Endothelial cell of umbilical vein (primary cell): Measurements from ENCODE around the gene IL22. TPM values are rescaled to one million over a fixed set of nuclear protein-coding genes. Genes with fewer than 3 reads are reported as not detected.

Experiments used
- BruUV-seq: library from RNA; stranded (reverse); fragments of 400-500 nt; replicated peaks from 2 replicates; lab custom pipeline; 2021; lab: Mats Ljungman, UMichigan
- CTCF ChIA-PET: fragments of 300-600, 350-600 bp; sonication (Branson Sonifier 250); formaldehyde crosslinking; loops from one replicate; lab custom pipeline; 2021; ENCODE audit warnings: antibody characterized with exemption, inconsistent platforms; lab: Charles Lee
- POLR2A ChIA-PET: fragments of 300-600, 350-600 bp; sonication (Branson Sonifier 250); formaldehyde crosslinking; loops from one replicate; lab custom pipeline; 2021; ENCODE audit warnings: antibody characterized with exemption, inconsistent platforms; lab: Charles Lee
- DNase-seq: peaks from one replicate; pipeline ENCODE4 v3.0.0-alpha.2; 2011; ENCODE audit warnings: low read depth, low spot score
- FAIRE-seq: peaks from 2 replicates; lab custom pipeline; 2011; peaks lifted over from hg19 to GRCh38; lab: Jason Lieb, UNC
- H2AFZ ChIP-seq: 2 replicates; pipeline ENCODE4 v1.6.0; 2012; ENCODE audit warnings: low read depth, low read length, control low read depth, inconsistent platforms
- H3K27ac ChIP-seq: 2 replicates; pipeline ENCODE4 v1.5.1; 2011; ENCODE audit warnings: low read depth, mild to moderate bottlenecking, control low read depth, low read length, moderate library complexity; ENCODE audit not compliant: insufficient read depth
- H3K27me3 ChIP-seq, 2 experiments: 2 replicates each; pipeline versions ENCODE4 v1.6.0 to v1.6.1; 2011; ENCODE audit warnings: low read length in 2 of 2, mixed read lengths in 1 of 2; ENCODE audit not compliant: control insufficient read depth in 2 of 2, insufficient read depth in 2 of 2
- H3K36me3 ChIP-seq, 2 experiments: 2 replicates in 1 of 2; 3 replicates in 1 of 2; pipeline ENCODE4 v1.5.1; 2011; ENCODE audit warnings: low read length in 2 of 2, mild to moderate bottlenecking in 1 of 2, moderate library complexity in 1 of 2; ENCODE audit not compliant: control insufficient read depth in 2 of 2, insufficient read depth in 2 of 2; ENCODE audit errors: extremely low read depth in 1 of 2
- H3K4me1 ChIP-seq: 3 replicates; pipeline ENCODE4 v1.5.1; 2011; ENCODE audit warnings: mild to moderate bottlenecking, low read length; ENCODE audit not compliant: control insufficient read depth, insufficient read depth; ENCODE audit errors: extremely low read depth
- H3K4me2 ChIP-seq: 2 replicates; pipeline ENCODE4 v1.6.1; 2011; ENCODE audit warnings: low read length, control low read depth, mixed read lengths; ENCODE audit not compliant: insufficient read depth
- H3K4me3 ChIP-seq, 3 experiments: fragments of 200-600 bp in 1 of 3; sonication (generic), shearing (Covaris generic) in 1 of 3; replicated peaks in 1 of 3; 2 replicates each; pipeline ENCODE4 v1.5.1; 2011 to 2016; ENCODE audit warnings: control low read depth in 3 of 3, low read length in 3 of 3, mild to moderate bottlenecking in 2 of 3, inconsistent platforms in 1 of 3, low read depth in 1 of 3, moderate library complexity in 1 of 3; ENCODE audit not compliant: insufficient read depth in 1 of 3
- H3K79me2 ChIP-seq: 2 replicates; pipeline ENCODE4 v1.6.0; 2012; ENCODE audit warnings: low read length, inconsistent platforms; ENCODE audit not compliant: control insufficient read depth, insufficient read depth
- H3K9ac ChIP-seq: replicated peaks from 2 replicates; pipeline ENCODE3; 2011; ENCODE audit warnings: low read length, control low read depth; ENCODE audit not compliant: insufficient read depth; ENCODE audit errors: extremely low read depth
- H3K9me1 ChIP-seq: replicated peaks from 3 replicates; pipeline ENCODE4 v1.6.0; 2011; ENCODE audit warnings: mild to moderate bottlenecking, low read length; ENCODE audit not compliant: control insufficient read depth, insufficient read depth; ENCODE audit errors: extremely low read depth
- H3K9me3 ChIP-seq: replicated peaks from 2 replicates; pipeline ENCODE4 v1.5.1; 2012; ENCODE audit warnings: low read length, inconsistent platforms; ENCODE audit not compliant: control insufficient read depth, insufficient read depth
- H4K20me1 ChIP-seq: replicated peaks from 2 replicates; pipeline ENCODE3; 2011; ENCODE audit warnings: mild to moderate bottlenecking, low read length; ENCODE audit not compliant: control insufficient read depth, insufficient read depth; ENCODE audit errors: extremely low read depth
- EZH2 ChIP-seq: IDR thresholded peaks from 2 replicates; pipeline ENCODE4 v1.6.1; 2012; ENCODE audit warnings: borderline replicate concordance, low read depth, mild to moderate bottlenecking, moderate library complexity, low read length, inconsistent platforms; ENCODE audit not compliant: severe bottlenecking
- FOS ChIP-seq: IDR thresholded peaks from 2 replicates; pipeline ENCODE4 v1.6.1; 2011; ENCODE audit warnings: mild to moderate bottlenecking, low read length, moderate library complexity, borderline replicate concordance; ENCODE audit not compliant: insufficient read depth
- GATA2 ChIP-seq: IDR thresholded peaks from 2 replicates; pipeline ENCODE4 v1.7.0; 2011; ENCODE audit warnings: low read depth, mild to moderate bottlenecking, moderate library complexity, mixed read lengths, low read length; ENCODE audit not compliant: insufficient read length, insufficient read depth
- JUN ChIP-seq: IDR thresholded peaks from 2 replicates; pipeline ENCODE4 v1.6.1; 2011; ENCODE audit warnings: borderline replicate concordance, low read depth; ENCODE audit not compliant: insufficient read length, insufficient read depth
- MYC ChIP-seq: IDR thresholded peaks from one replicate; pipeline ENCODE4 v1.6.1; 2011; ENCODE audit warnings: mild to moderate bottlenecking, low read depth, low read length
- POLR2A ChIP-seq: IDR thresholded peaks from 2 replicates; pipeline ENCODE4 v1.6.1; 2012; ENCODE audit warnings: low read depth, mild to moderate bottlenecking, control low read depth, low read length
- POLR2AphosphoS5 ChIP-seq: IDR thresholded peaks from 2 replicates; pipeline ENCODE4 v1.6.1; 2012; ENCODE audit warnings: low read depth, mild to moderate bottlenecking, control low read depth, low read length, moderate library complexity; ENCODE audit not compliant: insufficient read depth
- dilution Hi-C: fragments of 300-500 bp; cut with MboI; formaldehyde crosslinking; loops from one replicate; pipeline ENCODE4 v1.15.0; 2019; ENCODE audit warnings: low sequenced_read_pairs; ENCODE audit not compliant: extremely low pct_ligation_motif_present
- intact Hi-C: fragments of 100-400 bp; cut with micrococcal nuclease; formaldehyde crosslinking; loops from one replicate; pipeline ENCODE4 v1.10.0; 2022
- polyA plus RNA-seq, 4 experiments: library from polyadenylated mRNA; depleted of rRNA in 3 of 4; stranded (reverse) in 3 of 4; unstranded in 1 of 4; fragments of >200 nt; gene quantifications; 2 replicates each; pipeline versions ENCODE4 v1.2.1 to v1.2.3, GENCODE V29; 2011 to 2012; ENCODE audit warnings: missing spikeins in 1 of 4
- total RNA-seq: library from RNA; stranded (reverse); gene quantifications from 2 replicates; pipeline ENCODE4 v1.2.3, GENCODE V29; 2021
- TF ChIP-seq, protein P1 (sequence below): IDR thresholded peaks from 2 replicates; pipeline ENCODE4 v1.6.1; 2011; ENCODE audit not compliant: insufficient read depth, insufficient read length
- TF ChIP-seq, protein P2 (sequence below), 2 donors: IDR thresholded peaks; 1 replicate in 1 of 2; 2 replicates in 1 of 2; pipeline ENCODE4 v1.5.1; 2011; ENCODE audit warnings: low read length in 2 of 2, mild to moderate bottlenecking in 2 of 2, moderate library complexity in 2 of 2, control low read depth in 1 of 2, inconsistent platforms in 1 of 2, low read depth in 1 of 2; ENCODE audit not compliant: insufficient read depth in 1 of 2; ENCODE audit errors: extremely low read depth in 1 of 2

Gene IL22
- total and polyA plus RNA-seq, 2 donors (not counting 3 experiments of a cell fraction or from before 2014, with no cell fraction given): not detected

DNA sequence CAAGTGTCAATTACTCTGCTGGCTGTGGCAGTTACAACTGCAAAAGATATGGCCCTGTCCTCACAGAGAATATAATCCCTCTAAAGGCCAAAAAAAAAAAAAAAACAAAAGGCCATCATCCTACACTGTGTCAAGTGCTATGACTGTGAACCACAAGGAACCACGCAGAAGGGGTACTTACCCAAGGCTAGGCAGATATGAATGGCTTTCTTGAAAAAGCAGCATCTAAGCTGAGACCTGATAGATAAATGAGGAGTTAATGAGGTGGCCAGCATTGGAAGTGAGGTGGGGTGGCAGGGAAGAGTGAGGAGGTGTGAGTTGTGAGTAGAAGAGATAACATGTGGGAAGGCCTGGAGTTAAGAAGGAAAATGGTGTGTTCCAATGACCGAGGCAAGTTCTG lies 16.4 kb upstream of the IL22 start:
- no peaks in the 10 kb centered on the region for H3K4me1 ChIP-seq
- no peaks in the 10 kb centered on the region for H3K36me3 ChIP-seq
- H3K4me2 ChIP-seq: no peak overlapping the region
- H4K20me1 ChIP-seq: no peaks in the 10 kb centered on the region
- no peaks in the 10 kb centered on the region for H3K79me2 ChIP-seq
- H3K4me3 ChIP-seq: no peak overlapping the region
- no TSS peak for BruUV-seq
- no peak overlapping the region for H2AFZ ChIP-seq
- FAIRE-seq (no peak), DNase-seq (no peak)
- POLR2A ChIA-PET: no interaction called here
- no peaks in the 10 kb centered on the region for H3K9me1 ChIP-seq
- intact Hi-C loops: no loop called here
- peaks cover 6 to 7% of the 10 kb centered on the region in 2 experiments for H3K27me3 ChIP-seq
- H3K9me3 ChIP-seq: no peaks in the 10 kb centered on the region
- dilution Hi-C loops: no loop called here
- CTCF ChIA-PET: no interaction called here
- H3K27ac ChIP-seq: no peak overlapping the region
- no peak for TF ChIP-seq GATA2
- no peak for TF ChIP-seq JUN
- no peak for TF ChIP-seq FOS
- no peak for TF ChIP-seq POLR2AphosphoS5
- TF ChIP-seq MYC: no peak
- TF ChIP-seq, protein P1, sequence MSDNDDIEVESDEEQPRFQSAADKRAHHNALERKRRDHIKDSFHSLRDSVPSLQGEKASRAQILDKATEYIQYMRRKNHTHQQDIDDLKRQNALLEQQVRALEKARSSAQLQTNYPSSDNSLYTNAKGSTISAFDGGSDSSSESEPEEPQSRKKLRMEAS: no peak
- TF ChIP-seq EZH2: no peak
- TF ChIP-seq POLR2A: no peak
- TF ChIP-seq, protein P2, sequence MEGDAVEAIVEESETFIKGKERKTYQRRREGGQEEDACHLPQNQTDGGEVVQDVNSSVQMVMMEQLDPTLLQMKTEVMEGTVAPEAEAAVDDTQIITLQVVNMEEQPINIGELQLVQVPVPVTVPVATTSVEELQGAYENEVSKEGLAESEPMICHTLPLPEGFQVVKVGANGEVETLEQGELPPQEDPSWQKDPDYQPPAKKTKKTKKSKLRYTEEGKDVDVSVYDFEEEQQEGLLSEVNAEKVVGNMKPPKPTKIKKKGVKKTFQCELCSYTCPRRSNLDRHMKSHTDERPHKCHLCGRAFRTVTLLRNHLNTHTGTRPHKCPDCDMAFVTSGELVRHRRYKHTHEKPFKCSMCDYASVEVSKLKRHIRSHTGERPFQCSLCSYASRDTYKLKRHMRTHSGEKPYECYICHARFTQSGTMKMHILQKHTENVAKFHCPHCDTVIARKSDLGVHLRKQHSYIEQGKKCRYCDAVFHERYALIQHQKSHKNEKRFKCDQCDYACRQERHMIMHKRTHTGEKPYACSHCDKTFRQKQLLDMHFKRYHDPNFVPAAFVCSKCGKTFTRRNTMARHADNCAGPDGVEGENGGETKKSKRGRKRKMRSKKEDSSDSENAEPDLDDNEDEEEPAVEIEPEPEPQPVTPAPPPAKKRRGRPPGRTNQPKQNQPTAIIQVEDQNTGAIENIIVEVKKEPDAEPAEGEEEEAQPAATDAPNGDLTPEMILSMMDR (IDR thresholded peaks at IDR 0.05; ENCODE audit: extremely low read depth in 1 of 2, insufficient read depth in 1 of 2, low read depth in 1 of 2, low read length in 2 of 2): no peak
- H3K9ac ChIP-seq: no peak overlapping the region
